Smooth muscle cell (in vitro differentiated cells): ENCODE data around the gene TCL1A. TPM values are rescaled to one million over a fixed set of nuclear protein-coding genes. Genes with fewer than 3 reads are reported as not detected.
"Not testable (repeated sequence)": the region's sequence is repeated elsewhere in the genome, so short reads cannot be mapped to it uniquely, and the experiment has no call there.

Experiments
- DNase-seq: peaks from one replicate; lab custom pipeline; 2025; ENCODE audit not compliant: unreplicated experiment; lab: John Stamatoyannopoulos, UW
- H2AFZ ChIP-seq: fragments of 200-600 bp; sonication (generic); 2 replicates; pipeline ENCODE4 v1.6.0; 2016; ENCODE audit warnings: antibody characterized with exemption, low read depth, mild to moderate bottlenecking
- H3F3A ChIP-seq: fragments of 200-600 bp; sonication (generic); 2 replicates; pipeline ENCODE4 v1.6.0; 2017; ENCODE audit warnings: antibody characterized with exemption, low read depth
- H3K27ac ChIP-seq: fragments of 200-600 bp; sonication (generic); 2 replicates; pipeline ENCODE4 v1.5.1; 2016; ENCODE audit warnings: low read depth, mild to moderate bottlenecking
- H3K27me3 ChIP-seq: fragments of 200-600 bp; sonication (generic); 2 replicates; pipeline ENCODE4 v1.6.1; 2016; ENCODE audit warnings: low read depth, mild to moderate bottlenecking
- H3K36me3 ChIP-seq: fragments of 200-600 bp; sonication (generic); 2 replicates; pipeline ENCODE4 v1.5.1; 2016; ENCODE audit warnings: low read depth
- H3K4me1 ChIP-seq: fragments of 200-600 bp; sonication (generic); 2 replicates; pipeline ENCODE4 v1.5.1; 2016; ENCODE audit warnings: low read depth
- H3K4me2 ChIP-seq: fragments of 200-600 bp; sonication (generic); 2 replicates; pipeline ENCODE4 v1.6.0; 2016; ENCODE audit warnings: mild to moderate bottlenecking
- H3K4me3 ChIP-seq: fragments of 200-600 bp; sonication (generic); 2 replicates; pipeline ENCODE4 v1.5.1; 2016; ENCODE audit warnings: mild to moderate bottlenecking
- H3K79me2 ChIP-seq: fragments of 200-600 bp; sonication (generic); 2 replicates; pipeline ENCODE4 v1.6.0; 2016; ENCODE audit warnings: low read depth, mild to moderate bottlenecking
- H3K9ac ChIP-seq: fragments of 200-600 bp; sonication (generic); 2 replicates; pipeline ENCODE4 v1.6.0; 2016; ENCODE audit warnings: low read depth
- H3K9me3 ChIP-seq: fragments of 200-600 bp; sonication (generic); replicated peaks from 2 replicates; pipeline ENCODE4 v1.5.1; 2016; ENCODE audit warnings: low read depth
- H4K20me1 ChIP-seq: fragments of 200-600 bp; sonication (generic); 2 replicates; pipeline ENCODE4 v1.6.0; 2016; ENCODE audit warnings: low read depth
- WGBS: methylation state at CpG from one replicate; pipeline ENCODE4 v1.1.7; 2016; ENCODE audit warnings: low lambda C conversion rate; 5-methylcytosine and 5-hydroxymethylcytosine counted together
- polyA plus RNA-seq: library from polyadenylated mRNA; unstranded; fragments of >200 nt; fragmentation: Nextera tagmentation; extraction: Ambion mirVana; gene quantifications from 2 replicates; pipeline ENCODE4 v1.2.1, GENCODE V29; 2016
- total RNA-seq: library from RNA; depleted of rRNA; stranded (reverse); fragments of >200 nt; gene quantifications from 2 replicates; pipeline ENCODE4 v1.2.3, GENCODE V29; 2014
- TF ChIP-seq, protein P1 (sequence below): fragments of 200-600 bp; sonication (generic); IDR thresholded peaks from 2 replicates; pipeline ENCODE4 v1.5.1; 2017; ENCODE audit warnings: borderline replicate concordance, mild to moderate bottlenecking, antibody characterized with exemption; ENCODE audit not compliant: insufficient read depth, poor library complexity, severe bottlenecking

The TCL1A gene
- total and polyA plus RNA-seq, 2 experiments from 2014 or later: not detected

GRCh38 chr14:95667249-95667693 is 46.7 kb downstream of the TCL1A start:
- no peaks in the 10 kb centered on the region for H3K79me2 ChIP-seq
- no peaks in the 10 kb centered on the region for H4K20me1 ChIP-seq
- no peaks in the 10 kb centered on the region for H3F3A ChIP-seq
- H3K9ac ChIP-seq: no peak overlapping the region
- H3K36me3 ChIP-seq: no peaks in the 10 kb centered on the region
- no peaks in the 10 kb centered on the region for H3K9me3 ChIP-seq
- 34% methylated on average over 3 of the region's 3 CpGs for WGBS
- TF ChIP-seq, protein P1, sequence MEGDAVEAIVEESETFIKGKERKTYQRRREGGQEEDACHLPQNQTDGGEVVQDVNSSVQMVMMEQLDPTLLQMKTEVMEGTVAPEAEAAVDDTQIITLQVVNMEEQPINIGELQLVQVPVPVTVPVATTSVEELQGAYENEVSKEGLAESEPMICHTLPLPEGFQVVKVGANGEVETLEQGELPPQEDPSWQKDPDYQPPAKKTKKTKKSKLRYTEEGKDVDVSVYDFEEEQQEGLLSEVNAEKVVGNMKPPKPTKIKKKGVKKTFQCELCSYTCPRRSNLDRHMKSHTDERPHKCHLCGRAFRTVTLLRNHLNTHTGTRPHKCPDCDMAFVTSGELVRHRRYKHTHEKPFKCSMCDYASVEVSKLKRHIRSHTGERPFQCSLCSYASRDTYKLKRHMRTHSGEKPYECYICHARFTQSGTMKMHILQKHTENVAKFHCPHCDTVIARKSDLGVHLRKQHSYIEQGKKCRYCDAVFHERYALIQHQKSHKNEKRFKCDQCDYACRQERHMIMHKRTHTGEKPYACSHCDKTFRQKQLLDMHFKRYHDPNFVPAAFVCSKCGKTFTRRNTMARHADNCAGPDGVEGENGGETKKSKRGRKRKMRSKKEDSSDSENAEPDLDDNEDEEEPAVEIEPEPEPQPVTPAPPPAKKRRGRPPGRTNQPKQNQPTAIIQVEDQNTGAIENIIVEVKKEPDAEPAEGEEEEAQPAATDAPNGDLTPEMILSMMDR: no peak
- no peak overlapping the region for H2AFZ ChIP-seq
- no peak overlapping the region for H3K4me3 ChIP-seq
- no peak overlapping the region for H3K27ac ChIP-seq
- no peaks in the 10 kb centered on the region for H3K27me3 ChIP-seq
- DNase-seq: no peak
- H3K4me2 ChIP-seq: no peak overlapping the region
- H3K4me1 ChIP-seq: no peaks in the 10 kb centered on the region

DNA sequence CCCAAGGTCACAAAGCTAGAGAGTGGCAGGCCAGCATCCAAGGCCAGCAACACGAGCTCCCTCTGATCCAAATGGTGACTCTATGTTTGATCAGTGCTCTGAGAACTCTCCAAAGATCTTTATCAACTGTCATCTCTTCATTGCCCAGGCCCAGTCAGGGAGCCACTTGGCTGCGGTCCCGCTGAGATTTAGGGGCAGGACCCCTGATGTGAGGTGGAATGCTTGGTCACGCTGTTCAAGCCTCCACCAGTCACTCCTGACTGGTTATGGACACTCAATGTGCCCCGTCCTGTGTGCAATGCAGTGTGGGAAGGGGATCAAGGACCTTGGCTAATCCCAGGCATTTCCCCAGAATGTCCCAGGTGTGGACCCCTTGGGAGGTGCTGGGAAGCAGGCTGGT is 47.5 kb downstream of the TCL1A start:
- H3K4me3 ChIP-seq: no peak overlapping the region
- H3K9me3 ChIP-seq: no peaks in the 10 kb centered on the region
- TF ChIP-seq, protein P1: no peak
- no peak overlapping the region for H3K4me2 ChIP-seq
- no peaks in the 10 kb centered on the region for H3K36me3 ChIP-seq
- no peak overlapping the region for H3K9ac ChIP-seq
- H3K79me2 ChIP-seq: no peaks in the 10 kb centered on the region
- no peaks in the 10 kb centered on the region for H4K20me1 ChIP-seq
- DNase-seq: no peak
- H3F3A ChIP-seq: no peaks in the 10 kb centered on the region
- 93% methylated on average over 5 of the region's 5 CpGs for WGBS
- H3K27me3 ChIP-seq: no peaks in the 10 kb centered on the region
- H3K4me1 ChIP-seq: no peaks in the 10 kb centered on the region
- H3K27ac ChIP-seq: no peak overlapping the region
- no peak overlapping the region for H2AFZ ChIP-seq

- not testable (repeated sequence) for H3K36me3 ChIP-seq, H3K27ac ChIP-seq, H3K9me3 ChIP-seq, H3F3A ChIP-seq, H3K9ac ChIP-seq, H3K27me3 ChIP-seq, H3K79me2 ChIP-seq, H3K4me3 ChIP-seq, H2AFZ ChIP-seq, H3K4me1 ChIP-seq, H4K20me1 ChIP-seq, DNase-seq, H3K4me2 ChIP-seq
- WGBS: 67% methylated on average over 8 of the region's 8 CpGs
Measured at GRCh38 chr14:95665530-95665929, 48.4 kb downstream of the TCL1A start.

DNA sequence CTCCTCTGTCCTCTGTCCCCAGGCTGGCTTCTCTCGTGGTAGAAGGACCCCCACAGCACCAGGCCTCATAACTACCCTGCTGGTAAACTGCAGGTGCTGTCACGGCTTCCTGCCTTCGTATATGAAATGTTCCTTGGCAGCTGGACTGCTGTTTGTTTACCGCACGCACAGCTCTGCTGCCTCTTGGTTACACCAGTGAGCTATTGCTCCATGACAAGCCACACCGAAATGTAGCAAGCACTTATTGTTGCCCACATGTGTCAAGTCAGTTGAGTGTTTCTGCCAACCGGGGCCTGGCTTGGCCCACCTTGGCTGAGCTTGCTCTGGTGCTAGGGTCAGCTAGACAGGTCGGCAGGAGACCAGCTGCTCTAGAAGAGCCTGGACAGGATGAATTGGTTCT is 49.4 kb downstream of the TCL1A start:
- Histone ChIP-seq H3K4me2 (no peak overlapping the region), H3K79me2 (no peaks in the 10 kb centered on the region), H3K4me3 (no peak overlapping the region), H3K9ac (no peak overlapping the region), H3K9me3 (no peaks in the 10 kb centered on the region), H3K27ac (no peak overlapping the region), H2AFZ (no peak overlapping the region), H4K20me1 (no peaks in the 10 kb centered on the region), H3F3A (no peaks in the 10 kb centered on the region), H3K36me3 (no peaks in the 10 kb centered on the region), H3K4me1 (no peaks in the 10 kb centered on the region), H3K27me3 (no peaks in the 10 kb centered on the region)
- TF ChIP-seq, protein P1: no peak
- DNase-seq: no peak
- WGBS: 93% methylated on average over 8 of the region's 8 CpGs
